GM18517 (cell line): ENCODE results near the gene RYR2.
"Not testable (repeated sequence)": the region's sequence is repeated elsewhere in the genome, so short reads cannot be mapped to it uniquely, and the experiment has no call there.

Experiments used
- ATAC-seq: cut with Tn5 transposase; IDR thresholded peaks from one replicate; pipeline ENCODE4 v1.9.1; 2021; ENCODE audit warnings: mild to moderate bottlenecking, moderate library complexity; ENCODE audit not compliant: unreplicated experiment

The RYR2 gene

DNA sequence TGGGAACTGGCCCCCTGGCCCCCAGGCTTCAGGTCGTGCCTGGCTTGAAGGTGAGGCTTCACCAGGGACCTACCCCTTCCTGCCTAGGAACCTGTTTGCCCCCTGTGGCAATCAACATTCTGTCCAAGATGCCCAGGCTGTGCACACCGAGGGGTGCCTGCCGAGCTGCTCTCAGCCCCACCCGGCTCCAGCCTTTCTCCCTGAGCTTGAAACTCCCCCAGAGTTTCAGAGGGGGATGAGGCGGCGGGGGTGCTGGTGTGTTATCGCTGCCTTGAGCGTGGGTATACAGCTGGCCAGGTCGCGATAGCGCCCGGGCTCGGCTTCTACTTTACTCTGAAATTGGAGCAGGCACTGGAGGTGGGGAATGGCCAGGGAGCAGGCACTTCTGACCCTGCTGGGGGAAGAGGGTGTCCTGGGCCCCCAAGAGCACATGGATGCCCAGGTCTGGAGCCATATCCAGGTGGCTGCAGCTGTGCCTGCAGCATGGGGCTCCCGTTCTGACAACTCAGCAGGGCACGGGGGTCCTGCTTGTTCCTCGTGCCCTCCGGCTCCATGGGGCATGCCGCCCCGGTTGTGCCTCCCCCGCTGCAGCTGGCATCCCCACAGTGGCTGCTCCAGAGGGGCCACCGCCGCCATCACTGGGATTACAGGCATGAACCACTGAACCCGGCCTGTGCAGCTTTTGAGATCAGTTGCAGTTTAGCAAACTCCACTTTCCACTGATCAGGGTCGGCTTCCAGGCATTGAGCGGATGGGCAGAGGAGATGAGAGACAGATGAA is 29.8 kb downstream of the RYR2 start:
- no peak for ATAC-seq

DNA sequence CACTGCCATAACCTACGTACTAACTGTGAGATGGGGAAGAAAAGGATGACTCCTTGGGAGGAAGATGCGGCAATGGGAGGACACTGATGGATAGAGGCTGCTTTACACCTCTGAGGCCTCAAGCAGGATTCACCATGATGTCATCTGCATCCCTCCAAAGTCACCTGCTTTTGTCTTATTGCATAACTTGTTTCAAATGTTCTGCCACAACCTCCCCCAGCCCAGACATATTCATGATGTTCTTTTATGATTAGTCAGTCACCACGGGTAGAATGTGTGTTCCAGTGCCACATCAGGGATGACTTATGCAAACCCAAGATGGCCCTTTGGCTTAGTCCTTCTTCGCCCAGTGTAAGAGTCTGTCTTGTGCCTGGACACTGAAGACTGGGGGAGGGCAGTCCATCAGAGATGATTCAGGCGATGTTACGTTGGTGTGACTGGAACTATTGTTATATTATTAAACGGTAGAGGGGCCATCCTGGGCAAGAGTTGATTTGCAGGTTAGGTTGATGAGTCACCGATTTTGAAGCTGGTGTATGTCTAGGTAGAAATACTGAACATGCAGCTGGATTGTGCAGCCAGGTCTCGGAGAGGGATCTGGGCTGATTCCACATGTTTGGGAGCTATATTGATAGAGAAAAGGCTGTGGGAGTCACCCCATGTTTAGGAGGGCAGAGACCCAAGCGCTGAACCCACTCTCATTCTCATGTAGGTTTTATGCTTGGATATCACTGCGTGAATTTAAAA is 32.6 kb downstream of the RYR2 start:
- no peak for ATAC-seq

DNA sequence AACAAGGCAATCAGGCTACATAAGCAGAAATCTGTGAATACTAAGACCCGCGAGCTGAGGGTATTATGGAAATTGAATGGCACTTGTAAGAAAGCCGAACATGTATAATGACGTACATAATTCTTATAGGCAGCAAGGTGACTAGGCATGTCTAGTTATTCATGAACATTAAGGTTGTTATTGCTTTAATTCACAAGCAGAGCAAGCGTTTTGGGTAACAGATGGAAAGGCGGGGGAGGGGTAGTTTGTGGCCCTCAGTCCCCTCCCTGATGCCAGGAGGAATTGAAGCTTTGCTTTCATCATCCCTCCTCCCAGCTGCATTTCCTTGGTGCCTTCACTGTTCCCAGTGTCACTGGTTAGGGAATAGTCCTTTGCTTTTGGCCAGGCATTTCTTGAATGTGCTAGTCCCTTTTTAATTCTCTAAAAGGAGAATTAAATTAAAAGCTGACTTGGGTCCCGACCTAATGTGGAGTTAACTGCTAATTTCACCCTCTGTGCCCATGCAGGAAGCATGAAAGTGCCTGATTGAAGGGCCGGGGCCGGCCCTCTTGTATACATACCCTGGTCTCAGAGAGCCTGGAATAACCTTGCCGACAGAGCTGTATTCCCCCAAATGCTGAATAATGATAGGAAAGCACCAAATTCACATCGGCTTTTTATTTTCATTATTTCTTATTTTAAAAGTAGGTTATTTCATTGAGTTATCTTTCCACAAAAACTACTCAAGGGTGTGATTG is 42.5 kb downstream of the RYR2 start:
- no peak for ATAC-seq

DNA sequence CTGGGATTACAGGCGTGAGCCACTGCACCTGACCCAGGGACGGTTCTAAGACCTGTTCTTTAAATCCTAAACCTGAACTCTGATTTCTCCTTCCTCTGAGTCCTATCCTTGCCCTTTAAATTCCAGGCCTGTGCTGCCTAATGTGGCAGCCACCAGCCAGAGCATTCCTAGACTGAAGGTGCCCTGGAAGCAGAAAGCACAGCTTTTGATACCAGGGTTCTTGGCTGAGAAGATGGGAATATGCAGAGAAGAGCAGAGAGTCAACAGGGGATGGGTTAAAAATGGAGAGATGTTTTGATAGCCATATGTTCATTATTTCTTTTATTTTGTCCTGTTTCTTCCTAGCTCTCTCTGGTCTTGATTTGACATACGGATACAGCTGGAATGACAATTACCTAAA is 49.7 kb downstream of the RYR2 start:
- ATAC-seq = no peak

DNA sequence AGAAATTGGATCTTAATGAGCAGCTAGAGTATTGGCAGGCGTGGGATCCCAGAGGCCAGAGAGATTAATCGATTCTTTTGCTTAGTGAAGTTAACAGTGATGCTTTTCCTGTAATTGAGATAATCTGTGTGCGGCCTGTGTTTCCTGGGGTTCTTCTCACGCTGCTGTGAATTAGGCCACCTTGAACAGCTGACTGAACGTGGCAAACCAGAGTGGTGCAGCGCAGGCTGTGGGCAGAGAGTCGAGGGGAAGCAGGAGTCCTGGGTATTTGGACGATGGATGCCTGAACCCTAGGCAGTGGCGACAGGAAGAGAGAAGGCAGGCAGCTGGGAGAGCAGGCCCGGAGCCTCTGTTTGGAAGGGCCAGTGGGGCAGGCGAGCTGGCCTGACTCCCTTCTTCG is 51.7 kb downstream of the RYR2 start:
- no peak for ATAC-seq

DNA sequence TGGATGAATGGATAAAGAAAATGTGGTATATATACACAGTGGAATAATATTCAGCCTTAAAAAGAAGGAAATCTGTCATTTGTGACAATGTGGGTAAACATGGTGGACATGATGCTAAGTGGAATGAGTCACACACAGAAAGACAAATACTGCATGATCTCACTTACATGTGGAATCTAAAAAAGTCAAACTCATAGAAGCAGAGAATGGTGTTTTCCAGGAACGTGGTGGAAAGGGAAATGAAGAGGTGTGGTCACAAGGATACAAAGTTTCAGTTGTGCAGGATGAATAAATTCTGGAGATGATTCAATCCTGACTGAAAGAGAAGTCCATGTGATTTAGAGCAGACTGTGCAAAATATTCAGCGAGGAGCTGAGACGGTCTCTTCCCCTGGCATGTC is 56.6 kb downstream of the RYR2 start:
- ATAC-seq = no peak

DNA sequence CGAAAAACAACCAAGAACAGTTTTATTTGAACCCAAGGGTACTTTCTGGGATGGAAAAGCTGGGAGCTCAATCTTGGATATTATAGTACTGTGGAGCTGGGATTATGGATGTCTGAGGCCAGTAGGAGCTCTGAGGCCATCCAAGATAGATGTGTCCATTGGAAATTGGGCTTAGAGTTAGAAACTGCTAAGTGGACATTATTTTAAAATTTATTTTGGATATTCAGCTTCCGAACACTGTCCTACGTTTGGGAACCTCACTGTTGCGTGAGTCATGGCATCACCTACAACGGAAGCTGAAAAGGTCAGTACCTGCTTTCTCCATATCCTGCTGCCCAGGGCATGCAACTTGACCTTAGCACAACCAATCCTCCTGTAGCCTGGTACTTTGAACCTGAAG is 61.0 kb downstream of the RYR2 start:
- ATAC-seq = no peak

DNA sequence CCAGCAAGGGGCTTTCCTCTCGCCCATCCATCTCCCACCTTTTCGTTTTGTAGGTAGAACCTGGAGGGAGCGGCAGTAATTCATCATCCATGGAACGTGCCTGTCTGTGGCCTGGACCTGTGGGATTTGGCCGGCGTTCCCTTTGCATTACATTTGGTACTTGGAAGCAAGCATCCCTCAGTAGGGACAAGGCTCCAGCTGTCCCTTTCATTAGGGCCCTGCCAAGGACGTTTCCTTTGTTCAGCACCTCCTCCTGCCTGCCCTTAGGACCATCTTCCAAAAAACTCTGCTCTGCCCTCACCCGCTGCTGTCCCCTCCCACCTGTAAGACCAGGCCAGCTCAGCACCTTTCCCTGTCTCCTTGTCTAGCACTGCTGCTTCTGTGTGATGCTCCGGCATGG is 62.1 kb downstream of the RYR2 start:
- ATAC-seq = no peak

DNA sequence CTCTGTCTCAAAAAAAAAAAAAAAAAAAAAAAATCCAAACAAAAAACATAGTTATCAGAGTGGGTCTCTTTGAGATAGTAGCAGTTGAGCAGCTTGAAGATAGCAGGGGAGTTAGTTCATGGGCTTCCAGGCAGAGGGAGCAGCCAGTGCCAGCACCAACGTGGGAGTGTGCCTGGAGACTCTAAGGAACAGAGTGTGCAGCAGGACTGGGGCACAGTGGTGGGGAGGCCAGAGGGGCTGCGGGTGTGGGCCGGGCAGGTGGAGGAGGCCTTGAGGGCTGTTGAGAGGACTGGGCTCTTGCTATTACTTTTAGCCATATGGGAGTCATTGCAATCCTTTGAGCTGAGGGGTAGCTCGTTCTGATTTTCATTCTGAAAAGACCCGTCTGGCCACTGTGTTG is 63.8 kb downstream of the RYR2 start:
- ATAC-seq = no peak

DNA sequence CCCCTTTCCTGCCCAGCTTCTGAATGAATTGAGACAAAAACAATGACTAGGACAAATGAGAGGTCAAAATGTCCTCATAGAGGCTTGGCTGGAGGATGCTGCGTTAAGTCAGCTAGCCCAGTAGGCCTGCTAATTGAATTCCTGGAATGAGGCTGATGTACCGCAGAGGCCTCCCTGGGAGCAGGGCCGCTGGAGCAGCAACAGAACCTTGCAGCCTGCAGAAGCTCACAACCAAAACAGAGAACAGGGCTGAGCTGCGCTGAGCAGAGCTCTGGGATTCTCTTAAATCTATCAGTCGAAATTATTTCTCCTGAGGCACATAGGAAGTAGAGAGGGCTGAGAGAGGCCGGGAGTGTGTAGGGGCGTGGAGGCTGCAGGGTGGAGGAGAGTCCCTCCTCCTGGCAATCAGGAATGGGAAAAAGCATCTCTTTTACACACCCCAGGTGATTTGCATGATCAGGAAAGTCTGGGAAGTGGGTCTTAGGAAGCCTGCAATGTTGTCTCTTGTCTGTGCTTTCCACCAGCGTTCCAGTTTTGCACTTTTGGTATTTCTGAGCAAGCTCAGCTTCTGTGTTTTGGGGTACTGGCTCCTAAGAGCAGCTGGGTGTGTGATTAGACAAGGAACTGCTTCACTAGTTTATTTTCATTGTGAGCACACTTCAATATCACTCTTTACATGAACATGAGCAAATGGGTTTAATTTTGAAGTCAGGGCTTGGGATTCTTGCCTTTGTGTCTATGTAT is 66.5 kb downstream of the RYR2 start:
- ATAC-seq = no peak

DNA sequence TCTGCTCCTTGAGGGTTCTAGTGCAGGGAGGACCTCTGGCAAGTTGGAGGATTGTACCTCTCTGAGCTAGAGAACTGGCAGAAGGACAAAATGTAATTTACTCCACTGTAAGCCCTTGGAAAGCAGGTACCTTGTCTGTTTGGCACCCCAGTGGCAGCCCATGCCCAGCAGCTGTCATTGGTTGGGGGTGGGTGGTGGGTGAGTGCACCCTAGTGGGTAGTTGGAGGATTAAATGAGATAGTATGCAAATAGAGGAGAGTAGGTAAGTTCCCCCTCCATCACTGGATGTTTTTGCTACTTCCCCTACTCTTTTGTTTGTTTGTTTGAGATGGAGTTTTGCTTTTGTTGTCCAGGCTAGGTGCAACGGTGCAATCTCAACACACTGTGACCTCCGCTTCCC is 69.8 kb downstream of the RYR2 start:
- ATAC-seq = no peak

DNA sequence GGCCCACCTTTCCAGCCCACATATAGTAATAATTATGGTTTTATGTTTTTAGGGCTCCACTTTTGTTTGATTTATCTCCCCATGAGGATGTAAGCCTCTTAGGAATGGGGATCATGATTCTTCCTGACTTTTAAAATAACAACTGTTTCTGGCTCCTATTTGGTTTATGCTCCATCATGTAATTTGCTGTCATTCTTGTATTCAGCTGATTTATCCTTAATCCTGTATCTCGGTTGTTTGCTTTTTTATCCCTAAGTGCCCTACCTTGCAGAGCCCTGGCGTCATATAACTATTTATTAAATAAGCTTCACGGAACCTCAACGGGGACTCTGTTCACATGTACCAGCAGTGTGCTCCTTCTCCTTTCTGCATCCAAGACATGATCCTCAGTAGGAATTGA is 70.7 kb downstream of the RYR2 start:
- no peak for ATAC-seq

DNA sequence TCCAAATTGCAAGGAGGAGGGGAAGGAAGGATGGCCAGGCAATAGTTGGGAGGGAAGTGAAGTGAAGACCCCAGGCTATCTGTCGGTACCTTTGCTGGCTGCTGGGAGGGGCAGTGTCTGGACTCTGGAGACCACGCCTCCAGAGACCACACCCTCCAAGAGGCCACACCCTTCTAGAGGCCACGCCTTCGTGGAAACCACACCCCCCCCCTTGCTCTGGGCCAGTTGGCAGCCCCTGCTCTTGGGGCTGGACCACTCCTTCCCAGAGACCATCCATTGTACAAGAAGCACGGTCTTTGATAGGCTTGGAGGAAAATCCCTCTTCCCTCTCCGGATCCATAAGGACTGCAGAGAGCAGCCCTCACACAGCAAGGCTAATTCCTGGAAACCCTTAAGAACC is 73.1 kb downstream of the RYR2 start:
- ATAC-seq = no peak

DNA sequence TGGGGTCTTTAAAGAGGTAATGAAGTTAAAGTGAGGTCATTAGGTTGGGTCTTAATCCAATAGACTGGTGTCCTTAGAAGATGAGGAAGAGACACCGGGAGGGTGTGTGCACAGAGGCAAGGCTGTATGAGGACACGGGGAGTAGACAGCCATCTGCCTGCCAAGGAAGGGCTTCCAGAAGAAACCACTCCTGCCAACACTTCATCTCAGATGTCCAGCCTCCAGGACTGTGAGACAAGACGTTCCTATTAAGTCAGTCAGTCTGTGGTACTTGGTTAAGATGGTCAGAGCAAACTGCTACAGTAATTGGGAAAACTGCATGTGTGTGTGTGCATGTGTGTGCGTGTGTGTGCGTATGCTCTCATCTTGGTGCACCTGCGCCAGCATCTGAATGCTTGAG is 77.1 kb downstream of the RYR2 start:
- no peak for ATAC-seq

DNA sequence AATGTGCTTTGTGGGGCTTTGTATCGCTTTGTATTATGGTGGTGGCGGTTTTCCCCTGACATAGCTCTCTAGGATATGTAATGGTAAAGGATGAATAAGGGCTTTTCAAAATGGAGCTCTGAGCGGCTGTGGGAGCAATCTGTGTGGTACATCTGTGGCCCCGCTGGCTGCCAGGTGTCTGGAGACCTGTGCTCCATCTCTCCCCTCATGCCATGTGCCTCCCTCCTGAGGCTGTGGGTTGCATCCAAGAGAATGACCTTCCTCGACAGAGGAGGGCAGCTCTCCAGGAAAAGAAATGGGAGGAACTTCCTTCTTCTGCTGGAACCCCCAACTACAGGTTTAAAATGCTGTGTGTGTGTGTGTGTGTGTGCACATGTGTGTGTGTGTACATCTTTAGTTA is 78.7 kb downstream of the RYR2 start:
- ATAC-seq = no peak

DNA sequence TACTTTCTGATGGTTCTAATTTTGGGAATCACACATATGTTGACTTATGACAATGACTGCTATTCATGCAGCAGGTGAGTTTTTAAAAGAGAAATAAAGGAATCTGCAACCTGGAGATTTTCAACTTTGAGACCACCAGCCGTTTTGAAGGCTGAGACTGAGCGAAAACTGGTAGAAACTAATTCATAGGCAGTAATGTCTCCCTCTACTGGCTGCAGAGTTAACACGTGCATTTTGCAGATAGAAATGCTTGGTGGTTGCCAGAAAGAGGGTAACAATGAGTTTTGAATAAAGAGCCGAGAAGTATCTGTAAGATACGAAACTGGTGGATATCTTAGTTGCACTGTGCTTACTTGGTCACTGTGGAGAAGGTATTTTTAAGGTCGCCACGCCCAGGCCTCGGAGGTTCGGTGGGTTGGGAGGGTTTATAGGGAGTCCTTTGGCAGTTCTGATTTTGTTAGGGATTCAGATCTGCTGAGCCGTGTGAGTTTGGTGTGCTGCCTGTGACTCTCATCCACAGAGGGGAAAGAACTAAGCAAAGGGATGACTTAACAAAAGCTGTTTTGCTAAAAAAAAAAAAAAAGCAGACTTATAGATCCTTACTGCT is 83.0 kb downstream of the RYR2 start:
- ATAC-seq = no peak

DNA sequence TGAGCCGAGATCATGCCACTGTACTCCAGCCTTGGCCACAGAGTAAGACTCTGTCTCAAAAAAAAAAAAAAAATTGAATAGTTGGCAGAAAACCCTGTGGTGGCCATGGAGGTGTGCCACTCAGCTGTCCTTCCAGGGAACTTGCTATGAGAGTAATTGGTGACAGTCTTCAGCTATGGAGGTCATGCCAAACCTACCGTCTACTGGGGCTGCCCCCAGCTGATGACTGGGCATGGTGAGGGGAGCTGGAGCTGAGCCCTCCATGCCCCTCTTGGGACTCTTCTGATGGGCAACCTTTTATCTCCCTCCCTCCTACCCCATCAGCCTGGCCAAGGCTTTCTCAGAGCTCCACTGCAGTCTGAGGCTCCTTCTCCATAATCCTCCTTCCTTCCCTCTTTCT is 84.2 kb downstream of the RYR2 start:
- no peak for ATAC-seq

DNA sequence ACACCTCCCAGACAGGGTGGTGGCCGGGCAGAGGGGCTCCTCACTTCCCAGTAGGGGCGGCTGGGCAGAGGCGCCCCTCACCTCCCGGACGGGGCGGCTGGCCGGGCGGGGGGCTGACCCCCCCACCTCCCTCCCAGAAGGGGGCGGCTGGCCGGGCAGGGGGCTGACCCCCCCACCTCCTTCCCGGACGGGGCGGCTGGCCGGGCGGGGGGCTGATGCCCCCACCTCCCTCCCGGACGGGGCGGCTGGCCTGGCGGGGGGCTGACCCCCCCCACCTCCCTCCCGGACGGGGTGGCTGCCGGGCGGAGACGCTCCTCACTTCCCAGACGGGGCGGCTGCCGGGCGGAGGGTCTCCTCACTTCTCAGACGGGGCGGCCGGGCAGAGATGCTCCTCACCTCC is 85.3 kb downstream of the RYR2 start:
- not testable (repeated sequence) for ATAC-seq

DNA sequence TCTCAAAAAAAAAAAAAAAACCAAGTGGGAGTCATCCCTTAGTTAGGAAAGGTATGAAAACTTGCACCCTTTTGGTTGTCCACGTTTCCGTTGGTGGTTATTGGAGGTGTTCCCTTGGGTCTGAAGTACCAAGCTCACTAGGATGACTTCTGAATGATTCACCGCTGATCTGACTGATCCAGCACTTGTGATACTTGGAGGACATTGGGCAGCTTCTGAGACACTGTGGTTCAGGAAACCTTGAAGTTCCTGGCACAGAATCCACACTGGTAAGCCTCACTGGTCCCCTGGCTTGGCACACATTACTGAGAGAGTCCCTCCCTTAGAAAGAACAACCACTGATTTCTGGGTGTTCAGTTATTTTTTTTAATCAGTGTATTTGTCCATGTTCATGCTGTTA is 91.9 kb downstream of the RYR2 start:
- no peak for ATAC-seq

DNA sequence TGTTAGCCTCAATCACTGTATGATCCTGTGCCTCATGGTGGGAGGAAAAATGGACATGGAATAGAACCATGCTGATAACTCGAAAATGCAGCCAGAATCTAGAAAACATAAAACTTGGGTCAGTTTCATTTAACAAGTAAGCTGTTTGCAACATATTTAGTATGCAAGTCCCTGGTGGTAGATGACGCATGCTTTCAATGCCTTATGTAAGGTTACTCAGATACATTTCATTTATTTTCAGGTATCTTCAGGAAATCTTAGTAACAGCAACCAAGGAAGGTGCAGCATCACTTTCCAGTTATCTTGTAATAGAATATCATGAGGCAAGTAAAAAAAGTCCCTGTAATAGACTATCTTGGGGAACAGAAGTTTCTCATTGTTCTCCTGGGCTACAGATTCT is 92.9 kb downstream of the RYR2 start:
- ATAC-seq = no peak

DNA sequence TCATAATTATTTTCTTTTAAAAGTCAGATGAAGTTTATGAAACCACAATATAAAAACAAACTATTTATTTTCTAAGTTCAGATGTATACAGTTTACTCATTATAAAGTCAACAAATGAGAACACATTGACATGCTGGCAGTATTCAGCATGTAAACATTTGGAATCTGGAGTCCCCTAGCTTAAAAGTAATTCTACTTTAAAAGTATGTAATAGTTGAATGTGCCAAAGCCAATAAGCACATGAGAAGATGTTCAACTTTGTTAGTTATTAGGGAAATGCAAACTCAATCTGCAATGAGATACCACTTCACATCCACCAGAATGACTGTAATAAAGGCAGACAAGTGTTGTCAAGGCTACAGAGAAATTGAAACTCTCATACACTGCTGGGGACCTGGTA is 96.6 kb downstream of the RYR2 start:
- no peak for ATAC-seq
